Choroid plexus epithelial cell (primary cell): Measurements from ENCODE around the gene PRR5.

Source experiments
- DNase-seq: peaks from one replicate; pipeline ENCODE4 v3.0.0-alpha.2; 2010; ENCODE audit warnings: low read depth
- H3K4me3 ChIP-seq: 2 replicates; pipeline ENCODE4 v1.5.1; 2011; ENCODE audit warnings: low read depth, mild to moderate bottlenecking, control low read depth, low read length, moderate library complexity
- CTCF ChIP-seq: conservative IDR thresholded peaks from 2 replicates; pipeline ENCODE4 v1.5.1; 2011; ENCODE audit warnings: low read depth, mild to moderate bottlenecking, control low read depth, inconsistent platforms, low read length, moderate library complexity

Gene PRR5

GRCh38 chr22:44693145-44693544 is 8.9 kb upstream of the PRR5 start:
- TF ChIP-seq CTCF, result no peak
- H3K4me3 ChIP-seq, result no peak overlapping the region
- no peak for DNase-seq

GRCh38 chr22:44693756-44694155 is 8.2 kb upstream of the PRR5 start:
- no peak for DNase-seq
- no peak for TF ChIP-seq CTCF
- H3K4me3 ChIP-seq, result no peak overlapping the region

- TF ChIP-seq CTCF, result peak; percentile 95
- no peak overlapping the region for H3K4me3 ChIP-seq
- peak; percentile 68 for DNase-seq
These were observed 4.4 kb upstream of the PRR5 start for GRCh38 chr22:44697423-44698141.

- no peak for TF ChIP-seq CTCF
- DNase-seq, result peak; percentile 74
- no peak overlapping the region for H3K4me3 ChIP-seq
These were observed 3.2 kb upstream of the PRR5 start for GRCh38 chr22:44698531-44699421.

- no peak for DNase-seq
- H3K4me3 ChIP-seq, result no peak overlapping the region
- no peak for TF ChIP-seq CTCF
These were observed 1.5 kb upstream of the PRR5 start for GRCh38 chr22:44700456-44700855.

GRCh38 chr22:44701187-44701790 is 715 bp upstream of the PRR5 start:
- no peak for TF ChIP-seq CTCF
- H3K4me3 ChIP-seq, result peak overlapping the region; percentile 34

More at GRCh38 chr22:44701187-44701790, 715 bp upstream of the PRR5 start:
- no peak for DNase-seq
